GM18519 (cell line): Measurements from ENCODE around the gene COG3.

Experiments
- ATAC-seq: cut with Tn5 transposase; IDR thresholded peaks from one replicate; pipeline ENCODE4 v1.9.1; 2021; ENCODE audit warnings: mild to moderate bottlenecking, moderate library complexity; ENCODE audit not compliant: unreplicated experiment, low FRiP score

The COG3 gene

GRCh38 chr13:45501175-45501526 lies 36.4 kb downstream of the COG3 start:
- no peak for ATAC-seq

GRCh38 chr13:45503658-45504057 lies 38.9 kb downstream of the COG3 start:
- ATAC-seq = no peak

- ATAC-seq = no peak
These were observed 42.1 kb downstream of the COG3 start for GRCh38 chr13:45506811-45507210.

GRCh38 chr13:45508776-45509175 lies 44.0 kb downstream of the COG3 start:
- no peak for ATAC-seq

GRCh38 chr13:45510672-45511071 lies 45.9 kb downstream of the COG3 start:
- no peak for ATAC-seq

GRCh38 chr13:45511310-45512097 lies 46.8 kb downstream of the COG3 start:
- ATAC-seq = no peak

GRCh38 chr13:45512098-45512496 lies 47.4 kb downstream of the COG3 start:
- ATAC-seq = no peak

GRCh38 chr13:45516757-45517156 lies 52.0 kb downstream of the COG3 start:
- ATAC-seq = no peak

- no peak for ATAC-seq
These were observed 53.9 kb downstream of the COG3 start for GRCh38 chr13:45518525-45519245.

- no peak for ATAC-seq
These were observed 54.8 kb downstream of the COG3 start for GRCh38 chr13:45519493-45519892.

- no peak for ATAC-seq
These were observed 56.6 kb downstream of the COG3 start for GRCh38 chr13:45521297-45521696.

GRCh38 chr13:45522571-45522970 lies 57.8 kb downstream of the COG3 start:
- no peak for ATAC-seq

- ATAC-seq = no peak
These were observed 63.1 kb downstream of the COG3 start for GRCh38 chr13:45527699-45528462.

- no peak for ATAC-seq
These were observed 65.0 kb downstream of the COG3 start for GRCh38 chr13:45529758-45530157.

GRCh38 chr13:45534604-45535003 lies 69.9 kb downstream of the COG3 start:
- no peak for ATAC-seq

- ATAC-seq = no peak
These were observed 71.5 kb downstream of the COG3 start for GRCh38 chr13:45536224-45536623.

GRCh38 chr13:45537516-45537915 lies 72.8 kb downstream of the COG3 start:
- ATAC-seq = no peak

- ATAC-seq = no peak
These were observed 73.6 kb downstream of the COG3 start for GRCh38 chr13:45538382-45538781.

GRCh38 chr13:45540195-45540594 lies 75.5 kb downstream of the COG3 start:
- ATAC-seq = no peak

GRCh38 chr13:45540864-45541263 lies 76.1 kb downstream of the COG3 start:
- ATAC-seq = no peak

- no peak for ATAC-seq
These were observed 77.1 kb downstream of the COG3 start for GRCh38 chr13:45541806-45542205.
